Epithelial cell of proximal tubule (primary cell): ENCODE results near the gene BRSK1. TPM values are rescaled to one million over a fixed set of nuclear protein-coding genes. Genes with fewer than 3 reads are reported as not detected.

ENCODE experiments used
- total RNA-seq: library from RNA; depleted of rRNA; stranded (reverse); fragments of >200 nt; gene quantifications from 2 replicates; pipeline ENCODE4 v1.2.3, GENCODE V29; 2015

BRSK1 gene
- total RNA-seq, 1 donor from 2014 or later = 16.1 TPM

Other genes with a start within 250 kb of the BRSK1 start
- not detected in 2 replicates for gene GP6, start 245.7 kb upstream of the BRSK1 start, total RNA-seq
- gene RDH13, start 220.8 kb upstream of the BRSK1 start, total RNA-seq = 13.8 and 21.1 TPM in 2 replicates
- 17.3 and 33.8 TPM in 2 replicates for gene EPS8L1, start 208.1 kb upstream of the BRSK1 start, total RNA-seq
- 53.8 and 68.7 TPM in 2 replicates for gene PPP1R12C, start 166.4 kb upstream of the BRSK1 start, total RNA-seq
- gene TNNT1, start 134.8 kb upstream of the BRSK1 start, total RNA-seq = 1.8 and 24.4 TPM in 2 replicates
- 0.40 and 0.51 TPM in 2 replicates for gene TNNI3, start 126.3 kb upstream of the BRSK1 start, total RNA-seq
- 0.51 and 7.0 TPM in 2 replicates for gene DNAAF3, start 117.4 kb upstream of the BRSK1 start, total RNA-seq
- gene SYT5, start 103.7 kb upstream of the BRSK1 start, total RNA-seq = 0.29 TPM in 1 of 2 replicates, not detected in the other
- gene PTPRH, start 74.5 kb upstream of the BRSK1 start, total RNA-seq = 1.1 and 2.8 TPM in 2 replicates
- gene TMEM86B, start 55.2 kb upstream of the BRSK1 start, total RNA-seq = 2.1 and 2.6 TPM in 2 replicates
- 43.8 and 62.5 TPM in 2 replicates for gene PPP6R1, start 25.0 kb upstream of the BRSK1 start, total RNA-seq
- gene HSPBP1, start 3.9 kb upstream of the BRSK1 start, total RNA-seq = 67.3 and 73.9 TPM in 2 replicates
- gene TMEM150B, start 41.3 kb downstream of the BRSK1 start, total RNA-seq = not detected in 2 replicates
- gene KMT5C, start 55.9 kb downstream of the BRSK1 start, total RNA-seq = 5.1 and 18.5 TPM in 2 replicates
- 0.23 TPM in 1 of 2 replicates, not detected in the other for gene COX6B2, start 70.7 kb downstream of the BRSK1 start, total RNA-seq
- not detected in 2 replicates for gene GARIN5B, start 79.3 kb downstream of the BRSK1 start, total RNA-seq
- gene IL11, start 86.5 kb downstream of the BRSK1 start, total RNA-seq = 31.0 and 42.8 TPM in 2 replicates
- gene TMEM190, start 92.8 kb downstream of the BRSK1 start, total RNA-seq = not detected in 2 replicates
- 16.3 and 21.4 TPM in 2 replicates for gene TMEM238, start 100.3 kb downstream of the BRSK1 start, total RNA-seq
- 412 and 480 TPM in 2 replicates for gene RPL28, start 101.9 kb downstream of the BRSK1 start, total RNA-seq
- gene UBE2S, start 123.8 kb downstream of the BRSK1 start, total RNA-seq = 383 and 458 TPM in 2 replicates
- 0.17 TPM in 1 of 2 replicates, not detected in the other for gene SHISA7, start 159.3 kb downstream of the BRSK1 start, total RNA-seq
- gene ISOC2, start 177.6 kb downstream of the BRSK1 start, total RNA-seq = 58.7 and 71.2 TPM in 2 replicates
- not detected in 2 replicates for gene C19orf85, start 180.8 kb downstream of the BRSK1 start, total RNA-seq
- gene ZNF628, start 192.6 kb downstream of the BRSK1 start, total RNA-seq = 4.2 and 6.2 TPM in 2 replicates
- gene NAT14, start 201.2 kb downstream of the BRSK1 start, total RNA-seq = 29.0 and 29.2 TPM in 2 replicates
- 0.86 TPM in 1 of 2 replicates, not detected in the other for gene SSC5D, start 204.4 kb downstream of the BRSK1 start, total RNA-seq